ENCODE measurements around the gene CEBPA.

CEBPA gene

GRCh38 chr19:33270769-33271168, 31.6 kb downstream of the CEBPA start:
- DNase-seq: no peak

GRCh38 chr19:33269016-33269415, 33.3 kb downstream of the CEBPA start:
- no peak for DNase-seq

- no peak for DNase-seq
Measured at GRCh38 chr19:33268162-33268991, 34.0 kb downstream of the CEBPA start.

GRCh38 chr19:33267706-33268105, 34.6 kb downstream of the CEBPA start:
- DNase-seq: no peak

GRCh38 chr19:33266974-33267484, 35.3 kb downstream of the CEBPA start:
- no peak for DNase-seq

- no peak for DNase-seq
Measured at GRCh38 chr19:33264881-33265445, 37.4 kb downstream of the CEBPA start.

- DNase-seq: no peak
Measured at GRCh38 chr19:33263325-33264023, 38.9 kb downstream of the CEBPA start.

- no peak for DNase-seq
Measured at GRCh38 chr19:33261511-33262189, 40.7 kb downstream of the CEBPA start.

- DNase-seq: no peak
Measured at GRCh38 chr19:33260628-33261418, 41.5 kb downstream of the CEBPA start.

- DNase-seq: no peak
Measured at GRCh38 chr19:33259539-33259938, 42.8 kb downstream of the CEBPA start.

- no peak for DNase-seq
Measured at GRCh38 chr19:33257828-33258227, 44.5 kb downstream of the CEBPA start.

- no peak for DNase-seq
Measured at GRCh38 chr19:33256261-33256660, 46.1 kb downstream of the CEBPA start.

- DNase-seq: no peak
Measured at GRCh38 chr19:33255781-33256180, 46.6 kb downstream of the CEBPA start.

GRCh38 chr19:33254245-33254824, 48.0 kb downstream of the CEBPA start:
- DNase-seq: no peak

- DNase-seq: no peak
Measured at GRCh38 chr19:33252971-33253370, 49.4 kb downstream of the CEBPA start.

- DNase-seq: no peak
Measured at GRCh38 chr19:33252418-33252962, 49.8 kb downstream of the CEBPA start.

GRCh38 chr19:33251526-33252090, 50.7 kb downstream of the CEBPA start:
- no peak for DNase-seq

GRCh38 chr19:33251076-33251475, 51.3 kb downstream of the CEBPA start:
- DNase-seq: no peak

- DNase-seq: no peak
Measured at GRCh38 chr19:33250500-33250899, 51.8 kb downstream of the CEBPA start.
